PC-9 (cell line): ENCODE data around the gene CST7. TPM values are rescaled to one million over a fixed set of nuclear protein-coding genes. Genes with fewer than 3 reads are reported as not detected.

Source experiments
- BruUV-seq: library from RNA; stranded (reverse); fragments of 400-500 nt; replicated peaks from 2 replicates; lab custom pipeline; 2021; lab: Mats Ljungman, UMichigan
- CTCF ChIA-PET: fragments of 300-600 bp; sonication (Branson Sonifier 250); formaldehyde crosslinking; loops from one replicate; lab custom pipeline; 2022; ENCODE audit warnings: antibody characterized with exemption; lab: Charles Lee
- POLR2A ChIA-PET: fragments of 300-600 bp; sonication (Branson Sonifier 250); formaldehyde crosslinking; loops from one replicate; lab custom pipeline; 2022; ENCODE audit warnings: antibody characterized with exemption; ENCODE audit not compliant: unreplicated experiment; lab: Charles Lee
- DNase-seq, 2 experiments: peaks; one replicate each; pipeline versions ENCODE4 v3.0.0 to v3.0.0-alpha.2; 2015 to 2022; ENCODE audit warnings: mixed read lengths in 1 of 2
- H2AFZ ChIP-seq: fragments of 200-600 bp; sonication (generic); 2 replicates; pipeline ENCODE4 v1.8.1; 2017; ENCODE audit warnings: antibody characterized with exemption
- H3F3A ChIP-seq: fragments of 200-600 bp; sonication (generic); 2 replicates; pipeline ENCODE4 v1.8.1; 2017; ENCODE audit warnings: antibody characterized with exemption, mild to moderate bottlenecking, low read depth; ENCODE audit not compliant: insufficient read depth
- H3K27ac ChIP-seq: fragments of 200-600 bp; sonication (generic); 2 replicates; pipeline ENCODE4 v1.6.1; 2016; ENCODE audit warnings: mixed run types
- H3K27me3 ChIP-seq: fragments of 200-600 bp; sonication (generic); 2 replicates; pipeline ENCODE4 v1.6.1; 2016; ENCODE audit warnings: low read depth, mixed run types; ENCODE audit not compliant: insufficient read depth
- H3K36me3 ChIP-seq: fragments of 200-600 bp; sonication (generic); 2 replicates; pipeline ENCODE4 v1.6.1; 2016; ENCODE audit warnings: low read depth, mixed run types
- H3K4me1 ChIP-seq: fragments of 200-600 bp; sonication (generic); replicated peaks from 2 replicates; pipeline ENCODE4 v1.6.1; 2016; ENCODE audit warnings: mixed run types; ENCODE audit not compliant: insufficient read depth
- H3K4me2 ChIP-seq: fragments of 200-600 bp; sonication (generic); 2 replicates; pipeline ENCODE4 v1.6.1; 2017; ENCODE audit warnings: mixed run types
- H3K4me3 ChIP-seq: fragments of 200-600 bp; sonication (generic); 2 replicates; pipeline ENCODE4 v1.6.1; 2016; ENCODE audit warnings: mixed run types
- H3K79me2 ChIP-seq: fragments of 200-600 bp; sonication (generic); 2 replicates; pipeline ENCODE4 v1.6.1; 2017; ENCODE audit warnings: low read depth, mixed run types
- H3K9me2 ChIP-seq: fragments of 200-600 bp; sonication (generic); 2 replicates; pipeline ENCODE4 v1.8.1; 2017; ENCODE audit warnings: mild to moderate bottlenecking; ENCODE audit not compliant: insufficient read depth
- H3K9me3 ChIP-seq: fragments of 200-600 bp; sonication (generic); 2 replicates; pipeline ENCODE4 v1.8.1; 2016; ENCODE audit warnings: low read depth; ENCODE audit not compliant: insufficient read depth
- H4K20me1 ChIP-seq: fragments of 200-600 bp; sonication (generic); 2 replicates; pipeline ENCODE4 v1.8.1; 2017; ENCODE audit not compliant: insufficient read depth
- EZH2 ChIP-seq: fragments of 200-600 bp; sonication (generic); IDR thresholded peaks from 2 replicates; pipeline ENCODE4 v1.8.0; 2017; ENCODE audit warnings: antibody characterized with exemption, low read depth
- intact Hi-C: fragments of 100-400 bp; cut with micrococcal nuclease; formaldehyde crosslinking; loops from one replicate; pipeline ENCODE4 v1.10.0; 2022; ENCODE audit not compliant: unreplicated experiment
- total RNA-seq: library from RNA; stranded (reverse); gene quantifications from 2 replicates; pipeline ENCODE4 v1.2.3, GENCODE V29; 2021
- TF ChIP-seq, protein P1 (sequence below): fragments of 200-600 bp; sonication (generic); conservative IDR thresholded peaks from 2 replicates; pipeline ENCODE4 v1.6.1; 2017; ENCODE audit warnings: mixed run types, antibody characterized with exemption, mild to moderate bottlenecking, moderate library complexity

The CST7 gene
- total RNA-seq, 1 experiment from 2014 or later, result not detected

DNA sequence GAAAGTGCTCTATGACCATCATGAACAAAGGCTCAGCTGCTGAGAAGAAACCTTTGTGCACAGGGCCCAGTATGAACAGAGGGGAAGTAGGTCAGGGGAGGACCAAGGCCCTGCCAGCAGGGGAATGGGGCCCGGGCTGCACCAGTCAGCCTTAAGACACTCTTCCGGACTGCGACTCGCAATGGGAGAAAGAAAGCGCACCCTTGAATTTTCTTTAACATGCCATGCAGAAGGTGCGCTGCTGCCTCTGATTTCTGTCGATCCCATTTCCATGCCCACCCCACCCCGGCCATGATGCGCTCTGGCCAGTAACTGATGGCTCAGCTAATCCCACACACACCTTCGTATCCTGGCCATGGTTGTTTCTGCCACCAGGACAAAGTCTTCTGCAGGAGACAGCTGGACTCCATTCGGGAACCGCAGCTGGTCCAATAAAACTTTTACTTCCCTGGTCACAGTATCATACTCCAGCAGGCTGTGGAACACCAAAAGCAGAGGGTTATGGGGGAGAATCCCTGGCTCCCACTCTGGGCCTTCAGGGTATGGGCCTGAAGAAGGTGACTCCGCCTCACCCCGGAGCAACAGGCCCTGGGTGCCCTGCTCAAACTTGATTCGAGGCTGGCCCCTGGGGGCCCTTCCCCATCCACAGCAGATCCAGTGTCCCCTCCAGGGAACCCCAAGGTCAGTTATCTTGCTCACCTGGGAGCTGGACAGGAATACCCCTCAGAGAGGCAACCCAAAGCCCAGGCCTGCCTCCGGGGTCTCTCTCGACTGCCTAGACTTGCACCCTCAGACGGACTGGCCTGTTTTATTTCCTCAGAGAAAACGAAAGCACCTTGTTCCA, 20.3 kb downstream of the CST7 start:
- no TSS peak for BruUV-seq
- Histone ChIP-seq H3K4me2 (no peak overlapping the region), H3F3A (no peaks in the 10 kb centered on the region), H3K27me3 (no peaks in the 10 kb centered on the region), H3K79me2 (no peaks in the 10 kb centered on the region), H3K9me3 (no peaks in the 10 kb centered on the region), H4K20me1 (no peaks in the 10 kb centered on the region), H3K27ac (no peak overlapping the region), H3K4me3 (no peak overlapping the region), H3K4me1 (no peaks in the 10 kb centered on the region), H3K36me3 (peaks cover 25% of the 10 kb centered on the region), H2AFZ (no peak overlapping the region), H3K9me2 (no peaks in the 10 kb centered on the region)
- ChIA-PET CTCF (no interaction called here), POLR2A (no interaction called here)
- TF ChIP-seq, protein P1, sequence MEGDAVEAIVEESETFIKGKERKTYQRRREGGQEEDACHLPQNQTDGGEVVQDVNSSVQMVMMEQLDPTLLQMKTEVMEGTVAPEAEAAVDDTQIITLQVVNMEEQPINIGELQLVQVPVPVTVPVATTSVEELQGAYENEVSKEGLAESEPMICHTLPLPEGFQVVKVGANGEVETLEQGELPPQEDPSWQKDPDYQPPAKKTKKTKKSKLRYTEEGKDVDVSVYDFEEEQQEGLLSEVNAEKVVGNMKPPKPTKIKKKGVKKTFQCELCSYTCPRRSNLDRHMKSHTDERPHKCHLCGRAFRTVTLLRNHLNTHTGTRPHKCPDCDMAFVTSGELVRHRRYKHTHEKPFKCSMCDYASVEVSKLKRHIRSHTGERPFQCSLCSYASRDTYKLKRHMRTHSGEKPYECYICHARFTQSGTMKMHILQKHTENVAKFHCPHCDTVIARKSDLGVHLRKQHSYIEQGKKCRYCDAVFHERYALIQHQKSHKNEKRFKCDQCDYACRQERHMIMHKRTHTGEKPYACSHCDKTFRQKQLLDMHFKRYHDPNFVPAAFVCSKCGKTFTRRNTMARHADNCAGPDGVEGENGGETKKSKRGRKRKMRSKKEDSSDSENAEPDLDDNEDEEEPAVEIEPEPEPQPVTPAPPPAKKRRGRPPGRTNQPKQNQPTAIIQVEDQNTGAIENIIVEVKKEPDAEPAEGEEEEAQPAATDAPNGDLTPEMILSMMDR, result no peak
- intact Hi-C loops, result no loop called here
- no peak for DNase-seq

- no peaks in the 10 kb centered on the region for H3K9me2 ChIP-seq
- POLR2A ChIA-PET, result no interaction called here
- H4K20me1 ChIP-seq, result no peaks in the 10 kb centered on the region
- no TSS peak for BruUV-seq
- no peaks in the 10 kb centered on the region for H3K9me3 ChIP-seq
- no peaks in the 10 kb centered on the region for H3K27me3 ChIP-seq
- TF ChIP-seq EZH2, result no peak
- TF ChIP-seq, protein P1, result no peak
- H3K4me1 ChIP-seq, result no peaks in the 10 kb centered on the region
- H3K36me3 ChIP-seq, result peaks cover 25% of the 10 kb centered on the region
- H2AFZ ChIP-seq, result no peak overlapping the region
- DNase-seq, result no peak
- H3K4me3 ChIP-seq, result no peak overlapping the region
- no peaks in the 10 kb centered on the region for H3K79me2 ChIP-seq
- no peak overlapping the region for H3K27ac ChIP-seq
- CTCF ChIA-PET, result no interaction called here
- no peaks in the 10 kb centered on the region for H3F3A ChIP-seq
- H3K4me2 ChIP-seq, result no peak overlapping the region
- intact Hi-C loops, result no loop called here
Measured at GRCh38 chr20:24970030-24970553, 21.0 kb downstream of the CST7 start.

DNA sequence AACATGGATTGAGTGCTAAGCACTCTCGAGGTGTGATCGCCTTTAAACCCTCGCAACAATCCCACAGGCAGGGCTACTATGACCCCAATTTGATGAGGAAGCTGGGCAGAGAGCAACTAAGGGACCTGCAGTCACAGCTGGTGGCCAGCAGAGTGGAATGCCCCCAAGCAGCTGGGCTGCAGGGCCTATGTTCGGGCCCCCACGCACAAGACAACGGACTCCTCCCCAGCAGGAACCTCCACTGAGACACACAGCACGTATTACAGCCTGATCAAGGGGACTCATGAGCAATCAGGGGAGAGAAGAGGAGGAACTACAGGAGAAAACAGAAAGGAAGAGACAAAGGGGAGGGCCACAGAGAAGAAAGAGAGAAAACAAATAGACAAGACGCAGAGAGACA, 21.7 kb downstream of the CST7 start:
- no peaks in the 10 kb centered on the region for H3K9me2 ChIP-seq

More for the DNA sequence above, 21.7 kb downstream of the CST7 start:
- Histone ChIP-seq H3K9me3 (no peaks in the 10 kb centered on the region), H3K27ac (no peak overlapping the region), H3K79me2 (no peaks in the 10 kb centered on the region), H3K27me3 (no peaks in the 10 kb centered on the region), H3K4me3 (no peak overlapping the region), H3K4me1 (no peaks in the 10 kb centered on the region), H3F3A (no peaks in the 10 kb centered on the region), H4K20me1 (no peaks in the 10 kb centered on the region), H3K36me3 (peaks cover 25% of the 10 kb centered on the region), H2AFZ (no peak overlapping the region), H3K4me2 (no peak overlapping the region)
- POLR2A ChIA-PET, result no interaction called here
- DNase-seq, result no peak
- intact Hi-C loops, result no loop called here
- CTCF ChIA-PET, result no interaction called here
- TF ChIP-seq, protein P1, result no peak
- no TSS peak for BruUV-seq
